Nephron (organoid): ENCODE results near the gene TNFSF18.

Experiments used
- H3K27ac Mint-ChIP-seq, 3 experiments: 2 replicates each; pipeline ENCODE4 v1.8.0; 2020; ENCODE audit warnings: mixed read lengths in 3 of 3, mild to moderate bottlenecking in 2 of 3, moderate library complexity in 1 of 3
- H3K27me3 Mint-ChIP-seq: 2 replicates; pipeline ENCODE4 v1.8.0; 2021; ENCODE audit warnings: low read depth, mild to moderate bottlenecking, moderate library complexity, mixed read lengths
- H3K36me3 Mint-ChIP-seq: 2 replicates; pipeline ENCODE4 v1.8.0; 2020; ENCODE audit warnings: low read depth, mixed read lengths
- H3K4me1 Mint-ChIP-seq: 2 replicates; pipeline ENCODE4 v1.8.0; 2020; ENCODE audit warnings: mixed read lengths
- H3K4me3 Mint-ChIP-seq, 3 experiments: 2 replicates each; pipeline ENCODE4 v1.8.0; 2020; ENCODE audit warnings: mild to moderate bottlenecking in 3 of 3, mixed read lengths in 3 of 3, moderate library complexity in 2 of 3
- H3K9me3 Mint-ChIP-seq: 2 replicates; pipeline ENCODE4 v1.8.0; 2020; ENCODE audit warnings: mixed read lengths
- CTCF ChIP-seq, 3 experiments: fragments of 200-600 bp; sonication (generic); IDR thresholded peaks; one replicate each; pipeline ENCODE4 v1.5.0; 2021; ENCODE audit warnings: antibody characterized with exemption in 3 of 3; ENCODE audit not compliant: unreplicated experiment in 3 of 3

The TNFSF18 gene

GRCh38 chr1:173024543-173024942, 26.2 kb downstream of the TNFSF18 start:
- peak overlapping the region in 1 of 3 experiments; percentile 30 for H3K27ac Mint-ChIP-seq
- TF ChIP-seq CTCF (IDR thresholded peaks at IDR 0.05; ENCODE audit: unreplicated experiment in 3 of 3) = no peak
- H3K27me3 Mint-ChIP-seq = no peaks in the 10 kb centered on the region
- H3K4me1 Mint-ChIP-seq = no peaks in the 10 kb centered on the region
- no peak overlapping the region for H3K4me3 Mint-ChIP-seq
- peaks cover 2% of the 10 kb centered on the region for H3K9me3 Mint-ChIP-seq
- no peaks in the 10 kb centered on the region for H3K36me3 Mint-ChIP-seq

GRCh38 chr1:173023343-173023742, 27.4 kb downstream of the TNFSF18 start:
- Mint-ChIP-seq H3K27me3 (no peaks in the 10 kb centered on the region), H3K27ac (no peak overlapping the region), H3K4me3 (no peak overlapping the region), H3K36me3 (no peaks in the 10 kb centered on the region), H3K9me3 (no peaks in the 10 kb centered on the region), H3K4me1 (no peaks in the 10 kb centered on the region)
- no peak for TF ChIP-seq CTCF (IDR thresholded peaks at IDR 0.05; ENCODE audit: unreplicated experiment in 3 of 3)

- Mint-ChIP-seq H3K9me3 (no peaks in the 10 kb centered on the region), H3K4me1 (no peaks in the 10 kb centered on the region), H3K27ac (no peak overlapping the region), H3K27me3 (no peaks in the 10 kb centered on the region), H3K4me3 (no peak overlapping the region), H3K36me3 (no peaks in the 10 kb centered on the region)
- no peak for TF ChIP-seq CTCF (IDR thresholded peaks at IDR 0.05; ENCODE audit: unreplicated experiment in 3 of 3)
Measured at GRCh38 chr1:173020138-173020750, 30.5 kb downstream of the TNFSF18 start.

GRCh38 chr1:173017792-173018191, 32.9 kb downstream of the TNFSF18 start:
- H3K36me3 Mint-ChIP-seq = no peaks in the 10 kb centered on the region
- no peak overlapping the region for H3K27ac Mint-ChIP-seq
- no peaks in the 10 kb centered on the region for H3K4me1 Mint-ChIP-seq
- H3K4me3 Mint-ChIP-seq = no peak overlapping the region
- TF ChIP-seq CTCF (IDR thresholded peaks at IDR 0.05; ENCODE audit: unreplicated experiment in 3 of 3) = no peak
- H3K9me3 Mint-ChIP-seq = no peaks in the 10 kb centered on the region
- H3K27me3 Mint-ChIP-seq = no peaks in the 10 kb centered on the region

GRCh38 chr1:173016419-173016818, 34.3 kb downstream of the TNFSF18 start:
- no peak for TF ChIP-seq CTCF (IDR thresholded peaks at IDR 0.05; ENCODE audit: unreplicated experiment in 3 of 3)
- Mint-ChIP-seq H3K36me3 (no peaks in the 10 kb centered on the region), H3K9me3 (no peaks in the 10 kb centered on the region), H3K27ac (peak overlapping the region in 1 of 3 experiments; percentile 49), H3K27me3 (no peaks in the 10 kb centered on the region), H3K4me1 (no peaks in the 10 kb centered on the region), H3K4me3 (no peak overlapping the region)

GRCh38 chr1:173015629-173016028, 35.1 kb downstream of the TNFSF18 start:
- no peak overlapping the region for H3K4me3 Mint-ChIP-seq
- no peaks in the 10 kb centered on the region for H3K36me3 Mint-ChIP-seq
- H3K27ac Mint-ChIP-seq = no peak overlapping the region
- H3K27me3 Mint-ChIP-seq = no peaks in the 10 kb centered on the region
- H3K9me3 Mint-ChIP-seq = no peaks in the 10 kb centered on the region
- no peaks in the 10 kb centered on the region for H3K4me1 Mint-ChIP-seq
- no peak for TF ChIP-seq CTCF (IDR thresholded peaks at IDR 0.05; ENCODE audit: unreplicated experiment in 3 of 3)
